A549 treated with AZD9567 at 1 μM for 4 hours (cell line): ENCODE results near the gene CPEB4. TPM values are rescaled to one million over a fixed set of nuclear protein-coding genes. Genes with fewer than 3 reads are reported as not detected.

Source experiments
- total RNA-seq: library from RNA; stranded (reverse); fragments of 200-300 nt; extraction: Qiagen RNA extraction; gene quantifications from 5 replicates; pipeline ENCODE4 v1.2.3, GENCODE V29; 2022; ENCODE audit not compliant: insufficient read depth

CPEB4 gene
- total RNA-seq, result 18.3 to 22.8 TPM (median 20.7 TPM) in 5 replicates

DNA sequence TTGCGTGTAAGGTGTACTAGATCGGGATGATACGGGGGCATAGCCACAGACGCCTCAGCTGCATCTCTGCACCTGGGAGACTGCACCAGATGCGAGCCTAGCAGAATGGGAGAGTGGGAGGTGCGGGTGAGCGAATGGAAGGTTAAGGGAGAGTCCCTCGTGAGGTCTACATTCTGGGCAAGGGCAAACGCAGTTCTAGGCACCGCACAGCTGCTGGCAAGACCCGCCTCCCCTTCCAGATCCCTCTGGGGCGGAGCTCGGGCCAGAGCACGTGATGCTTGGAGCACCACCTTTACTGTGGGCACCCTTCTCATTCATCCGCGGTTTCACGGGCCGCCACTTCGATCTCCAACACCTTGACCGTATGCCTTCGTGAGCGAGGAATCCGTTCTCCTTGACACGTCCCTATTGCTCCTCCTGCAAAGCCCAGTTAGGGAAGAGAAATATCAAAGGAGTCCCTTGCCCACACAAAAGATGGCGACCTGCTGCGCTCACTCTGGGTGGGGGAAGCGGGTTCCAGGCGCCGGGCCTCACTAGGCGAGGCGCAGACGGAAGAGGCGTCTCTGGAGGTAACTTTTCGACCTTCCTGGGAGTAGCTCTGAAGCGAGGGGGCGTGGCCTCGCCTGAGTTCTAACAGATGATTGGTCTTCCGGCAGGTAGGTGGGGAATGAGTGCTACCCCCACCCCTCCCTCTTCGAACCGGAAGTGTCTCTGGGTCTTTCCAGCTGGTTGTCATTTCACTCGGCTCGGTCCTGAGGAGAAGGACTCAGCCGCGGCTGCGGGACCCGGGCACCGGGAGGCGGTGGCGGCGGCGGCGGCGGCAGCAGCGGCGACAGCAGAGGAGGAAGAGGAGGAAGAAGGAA lies at the start of gene CPEB4:
Gene CPEB4, plus strand, starts transcription at position 740 of the 863 bp plus-strand sequence. CDS start 1,385 bp downstream, outside the sequence.

DNA sequence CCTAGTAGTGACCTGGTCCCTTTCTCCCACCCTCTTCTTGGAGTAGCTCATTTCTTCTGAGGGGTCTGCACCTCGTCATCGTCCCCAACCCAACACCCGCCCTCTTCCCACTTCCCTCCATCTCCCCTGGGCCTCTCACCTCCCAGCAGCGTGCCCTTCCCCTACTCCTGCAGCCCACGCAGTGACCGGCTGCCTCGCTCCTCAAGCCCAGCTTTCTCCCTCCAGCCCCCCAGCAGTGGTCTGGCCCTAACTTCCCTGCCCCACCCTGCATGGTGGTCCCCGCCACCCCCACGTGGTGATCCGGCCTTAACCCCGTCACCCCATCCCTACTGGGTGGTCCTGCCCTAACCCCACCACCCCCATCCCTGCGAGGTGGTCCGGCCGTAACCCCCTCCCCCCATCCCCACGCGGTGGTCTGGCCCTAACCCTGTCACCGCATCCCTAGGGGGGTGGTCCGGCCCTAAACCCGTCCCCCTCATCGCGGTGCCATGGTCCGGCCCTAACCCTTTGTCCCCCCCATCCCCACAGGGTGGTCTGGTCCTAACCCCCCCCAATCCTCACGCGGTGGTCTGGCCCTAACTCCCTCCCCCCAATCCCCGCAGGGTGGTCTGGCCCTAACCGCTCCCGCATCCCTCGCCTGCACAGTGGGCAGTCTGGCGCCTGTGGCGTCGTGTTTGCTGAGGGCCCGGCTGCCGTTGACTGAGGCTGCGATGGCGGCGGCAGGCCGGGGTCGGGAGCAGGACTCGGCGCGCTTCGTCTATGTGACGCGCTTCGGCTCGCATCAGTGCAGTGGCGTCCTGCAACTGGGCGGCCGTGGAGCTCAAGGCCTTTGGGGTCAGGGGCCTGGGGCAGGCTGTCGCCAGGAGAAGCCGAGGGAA lies 100.6 kb downstream of the CPEB4 start, which contains the start of gene C5orf47:
Gene C5orf47, plus strand, starts transcription at position 617 of the 878 bp plus-strand sequence. Its CDS starts 94 bp downstream, at position 711.

Other genes with a start within 250 kb of the CPEB4 start
- 0.02 to 0.05 TPM (median 0.05 TPM) in 3 of 5 replicates, not detected in the others for gene C5orf47, start 100.8 kb downstream of the CPEB4 start, total RNA-seq
- gene NSG2, start 157.4 kb downstream of the CPEB4 start, total RNA-seq, result 0.03 to 0.11 TPM in 2 of 5 replicates, not detected in the others